SK-N-MC (cell line): ENCODE results near the gene THEMIS2.

Experiments
- EZH2 ChIP-seq: fragments of 200-600 bp; sonication (generic); IDR thresholded peaks from one replicate; pipeline ENCODE4 v1.6.1; 2017; ENCODE audit warnings: antibody characterized with exemption
- FOXP2 ChIP-seq: optimal IDR thresholded peaks from 2 replicates; pipeline ENCODE3; 2011; ENCODE audit warnings: mild to moderate bottlenecking, moderate library complexity; ENCODE audit not compliant: insufficient read depth; ENCODE audit errors: extremely low read length, control extremely low read depth
- POLR2AphosphoS5 ChIP-seq: IDR thresholded peaks from 2 replicates; pipeline ENCODE4 v1.6.1; 2012; ENCODE audit warnings: mild to moderate bottlenecking, low read depth, low read length, borderline replicate concordance

DNA sequence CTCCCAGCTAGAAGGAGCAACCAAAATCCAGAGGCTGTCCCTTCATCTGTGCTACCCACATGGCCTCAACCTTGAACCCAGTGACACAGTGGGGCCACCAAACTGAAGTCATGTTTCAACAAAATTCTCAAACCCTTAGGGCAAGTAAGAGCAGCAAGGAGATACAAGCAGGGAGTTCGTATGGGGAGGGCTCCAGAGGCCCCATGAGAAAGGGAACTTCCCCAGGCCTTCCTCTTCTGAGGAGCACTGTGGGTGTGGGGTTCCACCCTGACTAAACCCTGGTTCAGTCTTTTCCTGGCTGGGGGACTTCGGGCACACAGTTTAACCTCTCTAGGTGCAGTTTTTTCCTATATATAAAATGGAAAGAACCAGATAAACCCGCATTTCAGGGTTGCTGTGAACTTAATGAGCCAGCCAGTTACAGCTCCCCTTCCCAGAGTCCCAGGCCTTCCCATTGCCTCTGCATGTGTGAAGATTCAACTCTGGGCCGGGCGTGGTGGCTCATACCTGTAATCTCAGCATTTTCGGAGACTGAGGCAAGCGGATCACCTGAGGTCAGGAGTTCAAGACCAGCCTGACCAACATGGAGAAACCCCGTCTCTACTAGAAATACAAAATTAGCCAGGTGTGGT is 8.0 kb upstream of the THEMIS2 start:
- no peak for TF ChIP-seq EZH2
- no peak for TF ChIP-seq FOXP2
- TF ChIP-seq POLR2AphosphoS5 = no peak
